GM19240 (cell line): ENCODE results near the gene SEC31B.

Experiments used
- DNase-seq: peaks from one replicate; pipeline ENCODE4 v3.0.0; 2011; ENCODE audit warnings: low spot score; ENCODE audit not compliant: insufficient read length

Gene SEC31B

DNA sequence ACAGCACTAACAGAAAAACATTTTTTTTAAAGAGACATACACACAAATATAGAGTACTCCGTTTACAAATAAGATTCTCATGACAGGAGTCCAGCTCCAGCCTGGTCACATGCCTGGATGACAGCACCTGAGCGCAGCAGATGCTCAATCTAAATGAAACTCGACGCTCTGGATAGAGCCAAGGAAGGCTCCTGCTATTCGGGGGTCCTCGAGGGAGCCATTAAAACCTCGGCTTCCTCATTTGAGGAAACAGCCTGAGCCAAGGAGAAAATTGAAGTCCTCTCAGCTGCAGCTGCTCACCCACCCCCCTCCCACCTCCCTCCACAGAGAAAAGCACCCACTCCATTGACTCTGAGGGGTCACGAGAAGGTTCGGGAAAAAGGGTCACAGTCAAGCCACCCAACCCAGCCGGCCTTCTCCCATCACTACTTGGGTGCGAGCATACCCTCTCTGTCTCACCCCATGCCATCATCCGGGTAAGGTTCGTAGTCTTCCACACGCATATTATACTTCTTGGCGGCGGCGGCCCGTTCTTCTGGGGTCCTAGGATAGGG lies 9.3 kb upstream of the SEC31B start:
- no peak for DNase-seq

DNA sequence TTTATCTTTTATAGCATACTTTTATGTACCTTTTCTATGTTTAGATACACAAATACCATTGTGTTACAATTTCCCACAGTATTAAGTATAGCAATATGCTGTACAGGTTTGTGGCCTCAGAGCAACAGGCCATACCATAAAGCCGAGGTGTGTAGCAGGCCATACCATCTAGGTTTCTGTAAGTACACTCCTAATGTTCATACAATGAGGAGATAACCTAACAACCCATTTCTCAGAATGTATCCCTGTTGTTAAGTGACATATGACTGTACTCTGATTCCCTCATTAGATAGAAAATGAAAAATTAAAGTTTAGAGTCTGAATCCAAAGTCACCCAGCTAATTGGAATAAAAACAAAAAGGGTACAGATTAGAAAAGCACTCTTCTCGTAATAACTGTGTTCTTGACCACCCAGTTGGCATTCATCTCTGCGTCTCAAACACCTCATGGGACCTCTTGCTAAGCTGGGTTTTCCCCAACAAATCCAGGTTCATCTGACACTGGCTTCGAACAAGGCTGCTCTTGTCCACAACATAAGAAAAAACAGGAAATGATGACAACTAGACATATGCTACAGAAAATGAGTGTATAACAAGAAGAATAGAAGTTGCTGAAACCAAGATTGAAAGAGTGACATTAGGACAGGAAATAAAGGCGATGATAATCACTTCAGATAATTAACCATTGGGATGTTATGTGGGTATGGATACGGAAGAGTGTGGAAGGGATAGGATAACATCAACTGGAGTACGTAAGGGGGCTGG lies 8.6 kb upstream of the SEC31B start:
- no peak for DNase-seq

DNA sequence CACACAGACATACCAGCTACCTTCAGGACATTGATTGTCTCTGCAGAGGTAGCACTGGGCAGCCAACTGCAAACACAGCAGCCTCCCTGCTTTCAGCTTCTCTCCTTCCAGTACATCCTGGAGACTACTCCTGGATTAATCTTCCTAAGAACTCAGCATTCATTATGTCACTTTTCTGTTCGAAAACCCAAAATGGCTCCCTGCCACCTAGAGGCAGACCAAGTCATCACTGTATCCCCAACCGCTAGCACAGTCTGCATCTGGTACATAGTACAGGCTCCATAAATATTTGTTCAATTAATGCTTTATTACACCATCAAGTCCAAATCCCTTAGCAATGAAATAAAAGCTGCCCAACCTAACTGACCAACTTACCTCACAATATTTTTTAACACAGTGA lies 5.0 kb upstream of the SEC31B start:
- DNase-seq: no peak

DNA sequence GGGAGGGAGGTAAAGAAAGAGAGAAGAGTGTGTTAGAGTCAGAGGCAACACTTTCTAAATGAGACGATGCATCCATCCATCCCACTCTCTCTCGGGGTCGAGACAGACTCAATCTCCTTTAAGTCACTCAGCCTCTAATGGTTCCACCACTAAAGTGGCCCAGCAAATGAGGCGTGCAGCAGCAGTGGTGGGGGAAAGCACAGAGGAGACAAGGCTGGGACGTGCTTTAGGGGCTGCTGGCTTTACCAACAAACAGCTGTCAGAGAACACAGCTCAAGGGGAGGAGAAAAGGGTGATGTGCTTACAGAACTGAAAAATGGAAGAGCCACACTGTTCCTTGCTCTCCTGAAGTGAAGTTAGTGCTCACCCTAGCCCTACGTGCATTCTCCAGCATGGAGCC lies 4.5 kb upstream of the SEC31B start:
- DNase-seq: no peak

DNA sequence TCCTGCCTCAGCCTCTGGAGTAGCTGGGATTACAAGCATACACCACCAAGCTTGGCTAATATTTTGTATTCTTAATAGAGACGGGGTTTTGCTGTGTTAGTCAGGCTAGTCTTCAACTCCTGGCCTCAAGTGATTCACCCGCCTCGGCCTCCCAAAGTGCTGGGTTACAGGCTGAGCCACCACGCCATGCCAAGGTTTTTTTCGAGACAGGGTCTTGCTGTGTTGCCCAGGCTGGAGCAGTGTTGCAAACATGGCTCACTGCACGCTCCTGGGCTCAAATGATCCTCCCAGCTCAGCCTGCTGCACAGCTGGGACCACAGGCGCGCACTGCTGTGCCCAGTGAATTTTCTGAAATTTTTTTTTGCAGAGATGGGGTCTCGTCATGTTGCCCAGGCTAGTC lies 3.3 kb upstream of the SEC31B start:
- DNase-seq: no peak

DNA sequence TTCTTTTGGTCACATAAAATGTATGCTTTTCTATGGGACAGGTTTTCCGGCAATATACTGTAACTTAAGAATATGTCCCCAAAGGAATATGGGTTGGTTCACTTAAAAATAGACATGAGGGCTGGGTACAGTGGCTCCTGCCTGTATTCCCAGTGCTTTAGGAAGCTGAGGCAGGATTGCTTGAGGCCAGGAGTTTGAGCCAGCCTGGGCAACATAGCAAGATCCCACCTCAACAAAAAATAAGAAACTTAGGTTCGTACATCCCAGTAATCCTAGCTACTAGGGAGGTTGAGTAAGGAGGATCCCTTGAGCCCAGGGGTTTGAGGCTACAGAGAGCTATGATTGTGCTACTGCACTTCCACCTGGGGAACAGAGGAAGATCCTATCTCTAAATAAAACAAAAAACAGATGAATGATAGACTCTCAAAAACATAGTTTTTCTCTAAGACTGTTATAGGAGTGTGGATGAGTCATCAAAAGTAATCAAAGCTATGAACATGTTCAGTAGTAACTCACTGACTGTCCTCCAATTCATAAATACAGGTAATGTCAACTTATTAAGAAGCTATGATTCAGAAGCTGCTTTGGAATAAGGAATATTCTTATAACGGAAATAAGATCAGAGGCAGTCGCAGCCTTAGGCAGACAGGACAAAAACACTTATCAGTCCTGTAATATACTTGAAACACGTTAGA lies 2.6 kb upstream of the SEC31B start:
- DNase-seq: no peak

DNA sequence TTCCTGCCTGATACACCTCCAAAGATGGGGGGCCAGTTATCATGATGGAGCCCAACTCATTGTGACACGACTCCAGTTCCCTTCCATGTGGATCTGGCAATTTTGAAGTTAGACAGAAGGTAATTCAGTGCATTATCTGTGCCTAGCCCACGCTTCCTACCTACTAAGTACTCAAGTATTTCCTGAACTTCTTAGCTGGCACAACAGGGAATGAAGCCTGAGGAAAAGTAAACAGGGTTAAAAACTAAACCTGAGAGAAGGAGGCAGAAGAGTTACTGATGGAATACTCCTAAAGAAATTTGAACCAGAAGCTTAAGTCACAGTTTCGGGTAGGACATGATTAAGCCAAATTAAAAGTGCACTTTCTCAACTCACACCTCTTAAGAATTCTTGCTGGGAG lies 1.1 kb upstream of the SEC31B start:
- DNase-seq: no peak

DNA sequence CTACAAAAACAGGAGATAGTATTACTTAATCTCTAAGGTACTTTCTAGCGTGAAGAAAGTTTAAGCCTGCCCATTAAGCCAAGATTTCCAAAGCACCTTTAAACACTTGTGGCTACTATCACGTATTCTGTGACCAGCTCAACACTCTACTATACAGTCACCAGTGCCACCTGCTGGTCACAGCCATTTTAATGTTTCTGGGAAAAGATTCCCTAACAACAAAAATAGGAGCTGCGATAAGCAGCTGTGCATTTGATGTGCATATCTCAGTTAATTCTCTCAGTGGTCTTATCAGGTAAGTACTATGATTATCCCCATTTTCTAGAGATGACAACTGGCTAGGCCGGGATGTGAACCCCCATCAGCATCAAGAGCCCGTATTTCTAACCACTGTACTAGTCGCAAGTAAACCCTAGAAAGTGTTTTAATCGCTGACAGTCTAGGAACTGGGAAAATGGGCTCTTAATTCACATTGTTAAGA lies 860 bp downstream of the SEC31B start:
- no peak for DNase-seq

DNA sequence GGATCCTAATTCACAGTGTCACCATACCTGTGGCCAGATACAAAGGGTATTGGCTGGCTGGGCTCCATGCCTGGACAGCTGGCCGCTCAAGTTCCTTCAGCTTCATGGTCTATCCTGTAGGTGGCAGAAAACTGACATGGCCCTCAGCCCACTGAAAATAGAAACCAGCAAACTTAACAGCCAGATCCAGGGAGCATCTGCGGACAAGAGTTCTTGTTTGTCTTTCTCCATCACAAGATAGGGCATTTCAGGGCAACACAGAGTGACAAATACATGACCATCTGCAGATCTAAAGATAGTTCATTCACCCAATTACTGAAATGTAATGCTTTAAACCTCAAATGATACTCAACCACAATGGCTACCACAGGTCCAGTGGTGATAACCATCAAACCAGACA lies 2.8 kb downstream of the SEC31B start:
- DNase-seq: no peak

DNA sequence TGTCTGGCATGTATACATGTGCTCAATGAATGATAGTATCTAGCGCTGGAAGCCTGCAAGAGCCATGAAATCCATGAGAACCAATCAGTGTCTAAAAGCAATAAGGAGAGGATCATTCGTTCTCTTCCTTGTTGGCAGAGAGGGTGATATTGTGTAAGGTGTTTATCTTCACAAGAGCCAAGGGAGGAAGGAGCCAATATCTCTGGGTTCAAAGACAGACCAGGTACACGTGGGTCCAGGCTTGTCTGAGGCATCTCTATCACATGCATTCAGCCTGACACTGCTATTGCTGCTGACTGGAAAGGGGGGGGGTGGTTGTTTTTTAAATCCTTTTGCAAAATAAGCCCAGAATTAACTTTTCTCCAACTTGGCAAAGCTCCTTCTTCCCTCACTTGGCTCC lies 4.0 kb downstream of the SEC31B start:
- DNase-seq: no peak

DNA sequence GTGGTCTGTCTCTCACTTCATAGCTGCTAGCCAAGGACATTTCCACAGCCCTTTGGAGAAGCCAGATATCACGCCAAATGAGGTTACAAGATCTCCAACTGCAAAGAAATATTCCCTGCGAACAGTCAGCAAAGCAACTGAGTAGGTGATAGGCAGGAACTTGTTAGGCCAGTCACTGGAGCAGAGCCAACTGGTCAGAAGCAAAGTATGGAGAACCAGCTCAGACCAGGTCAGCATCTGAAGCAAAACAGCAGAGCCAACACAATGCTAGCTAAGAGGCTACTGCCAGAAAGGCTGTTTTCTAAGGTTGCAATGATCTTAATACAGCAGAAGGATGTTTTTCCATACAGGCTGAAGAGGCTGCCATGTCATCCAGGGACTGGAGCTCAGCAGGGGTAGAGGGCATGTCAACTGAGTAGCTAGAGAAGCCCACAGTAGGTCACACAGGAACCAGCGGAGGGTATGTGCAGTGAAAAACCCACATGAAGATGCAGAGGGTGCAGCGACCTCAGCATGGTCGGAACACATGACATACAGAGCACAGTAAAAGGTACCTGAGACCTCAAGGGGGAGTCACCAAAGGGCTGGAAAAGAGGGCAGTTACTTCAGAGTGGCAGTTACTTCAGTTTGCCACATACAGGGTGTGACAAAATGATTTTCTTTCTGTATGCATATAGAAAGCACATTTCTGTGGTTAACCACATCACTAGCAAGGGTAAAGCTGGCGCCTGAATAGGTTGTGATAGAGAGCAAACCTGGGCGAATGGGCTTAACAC lies 8.9 kb downstream of the SEC31B start:
- DNase-seq: no peak

DNA sequence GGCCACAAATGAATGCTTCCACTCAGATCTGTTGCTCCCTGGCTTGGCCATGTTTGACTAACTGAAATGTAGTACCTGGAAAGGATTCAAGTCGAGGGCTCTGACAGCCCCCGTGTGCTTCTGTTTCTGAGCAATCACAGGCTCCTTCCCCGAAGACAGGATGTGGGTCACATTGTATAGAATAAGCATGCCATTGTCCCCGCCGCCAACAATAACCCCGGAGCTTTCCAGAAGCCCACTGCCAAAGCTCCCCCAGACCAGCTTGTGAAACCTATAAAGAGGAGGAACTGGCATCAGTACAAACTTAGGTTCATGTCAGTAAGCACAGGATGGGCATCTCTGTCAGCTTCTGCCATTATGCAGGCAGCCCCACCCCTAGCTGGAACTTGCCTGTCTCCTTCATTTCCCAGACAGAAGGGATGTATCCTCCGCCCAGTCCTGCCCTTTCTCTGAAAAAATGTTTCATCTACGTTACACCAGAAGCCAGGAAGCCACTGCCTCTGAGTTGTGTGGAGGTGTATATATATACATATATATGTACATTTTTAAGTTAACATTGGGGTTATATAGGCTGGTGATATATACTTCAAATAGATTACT lies 10.3 kb downstream of the SEC31B start:
- no peak for DNase-seq

DNA sequence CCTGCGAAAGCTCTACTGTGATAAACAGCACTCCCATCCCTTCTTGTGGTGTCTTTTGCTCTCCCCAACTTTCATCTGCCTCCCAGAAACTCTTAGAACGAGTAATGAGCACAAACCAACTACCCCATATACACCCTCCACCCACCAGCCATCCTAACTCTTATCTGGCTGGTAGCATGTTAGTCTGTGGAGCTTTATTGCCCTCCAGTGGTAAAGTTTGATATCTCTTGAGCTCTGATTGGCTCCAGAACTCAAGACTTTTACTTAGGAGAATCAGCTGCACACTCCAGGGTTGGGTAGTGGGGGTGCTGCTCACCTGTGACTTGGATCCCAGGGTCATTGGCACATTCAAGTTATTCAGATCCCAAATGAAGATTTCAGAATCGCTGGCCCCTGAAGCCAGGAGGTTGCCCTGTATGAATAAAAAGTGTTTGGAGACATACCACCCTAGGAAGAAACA lies 10.9 kb downstream of the SEC31B start:
- no peak for DNase-seq

DNA sequence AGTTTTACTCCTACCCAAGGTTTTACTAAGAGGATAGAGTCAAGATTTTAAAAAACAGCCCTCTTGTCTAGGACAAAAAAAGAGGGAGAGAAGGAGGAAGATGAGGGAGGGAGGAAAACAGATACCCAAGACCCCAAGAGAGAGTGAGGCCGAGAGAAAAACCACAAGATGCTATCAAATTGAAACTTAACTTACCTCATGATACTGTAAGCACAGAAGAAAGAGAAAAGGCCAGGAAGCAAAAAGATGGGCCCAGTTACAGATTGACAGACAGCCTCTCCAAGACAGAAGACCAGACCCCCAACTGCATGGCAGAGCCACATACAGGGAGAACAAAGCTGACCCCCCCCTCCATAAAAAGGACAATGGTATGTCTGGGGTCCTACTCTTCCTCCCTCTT lies 11.4 kb downstream of the SEC31B start:
- no peak for DNase-seq

DNA sequence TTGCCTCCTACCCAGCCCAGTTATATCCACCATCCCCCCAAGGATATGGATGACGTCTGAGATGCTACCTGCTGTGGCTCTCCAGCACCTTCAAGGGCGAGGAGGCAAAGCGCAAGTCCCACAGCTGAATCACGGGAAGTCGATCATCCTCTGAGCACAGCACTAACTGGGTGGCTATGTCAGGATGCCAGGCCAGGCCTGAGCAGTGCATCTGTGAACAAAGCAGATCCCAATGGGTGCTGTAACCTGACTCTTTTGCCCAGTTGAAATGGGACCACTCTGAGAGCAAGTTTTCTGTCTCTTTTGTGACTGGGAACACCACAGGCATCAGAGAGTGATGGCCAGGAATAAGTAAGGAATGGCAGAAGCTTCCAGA lies 12.3 kb downstream of the SEC31B start:
- DNase-seq: no peak

DNA sequence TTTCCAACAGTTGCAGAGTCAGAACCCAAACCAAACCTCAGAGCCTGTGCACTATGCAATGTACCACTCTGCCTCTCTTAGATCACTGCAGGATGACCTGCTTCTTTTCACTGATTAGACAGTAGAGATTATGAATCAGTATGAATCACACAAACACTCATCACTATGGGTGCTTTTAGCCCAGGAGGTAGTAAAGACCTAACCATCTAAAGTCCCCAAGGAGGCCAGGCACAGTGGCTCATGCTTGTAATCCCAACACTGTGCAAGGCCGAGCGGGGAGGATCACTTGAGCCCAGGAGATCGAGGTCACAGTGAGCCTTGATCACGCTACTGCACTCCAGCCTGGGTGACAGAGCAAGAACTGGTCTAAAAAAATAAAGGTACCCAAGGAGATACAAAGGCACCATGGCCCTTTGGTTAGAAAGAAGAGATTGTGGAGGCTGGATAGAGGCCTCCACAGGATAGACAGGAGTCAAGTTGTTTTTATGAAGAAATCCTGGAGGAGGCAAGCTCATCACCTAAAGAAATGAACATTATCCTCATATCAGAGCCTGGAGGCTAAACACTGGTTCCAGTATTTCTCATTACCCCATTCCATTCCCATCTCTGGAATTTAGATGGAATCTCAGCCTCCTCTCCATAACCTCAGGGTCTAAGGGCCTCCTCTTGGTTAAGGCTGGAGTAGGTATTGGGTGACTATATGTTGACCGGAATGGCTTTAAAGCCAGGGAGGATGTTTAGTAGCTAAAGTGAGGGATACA lies 12.9 kb downstream of the SEC31B start:
- DNase-seq: no peak

DNA sequence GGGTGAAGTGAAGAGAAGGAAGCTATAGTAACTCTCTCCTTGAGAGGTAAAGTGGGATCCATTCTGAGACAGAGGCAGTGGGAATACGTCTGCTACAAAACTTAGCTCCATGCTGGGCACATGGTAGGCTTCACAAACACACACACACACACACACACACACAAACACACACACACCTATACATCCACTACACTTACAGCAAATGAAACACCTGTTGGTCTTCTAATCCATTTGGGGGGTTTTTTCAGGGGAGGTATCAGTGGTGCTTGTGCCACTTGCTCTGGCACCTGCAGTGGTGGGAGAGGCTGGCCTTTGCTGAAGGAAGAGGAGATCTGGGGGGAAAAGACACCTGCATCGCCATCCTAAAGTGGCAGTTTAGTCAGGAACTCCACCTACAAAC lies 14.5 kb downstream of the SEC31B start:
- DNase-seq: no peak

DNA sequence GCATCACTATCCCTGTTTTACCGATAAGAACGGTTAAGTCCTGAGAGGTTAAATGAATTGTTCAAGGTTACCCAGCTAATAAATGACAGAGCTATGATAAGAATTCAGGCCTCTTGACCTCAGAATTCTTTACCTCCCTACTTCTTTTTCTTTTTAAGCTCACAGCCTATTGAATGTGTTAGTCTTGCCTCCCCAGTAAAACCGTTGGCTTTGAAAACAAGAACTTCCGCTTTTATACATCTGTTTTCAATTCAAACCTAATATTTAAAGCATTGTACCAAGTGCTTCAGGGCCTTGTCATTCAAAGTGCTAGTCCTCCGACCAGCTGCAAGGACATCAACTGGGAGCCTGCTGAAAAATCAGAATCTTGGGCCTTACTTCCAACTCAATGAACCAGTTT lies 15.6 kb downstream of the SEC31B start:
- no peak for DNase-seq

DNA sequence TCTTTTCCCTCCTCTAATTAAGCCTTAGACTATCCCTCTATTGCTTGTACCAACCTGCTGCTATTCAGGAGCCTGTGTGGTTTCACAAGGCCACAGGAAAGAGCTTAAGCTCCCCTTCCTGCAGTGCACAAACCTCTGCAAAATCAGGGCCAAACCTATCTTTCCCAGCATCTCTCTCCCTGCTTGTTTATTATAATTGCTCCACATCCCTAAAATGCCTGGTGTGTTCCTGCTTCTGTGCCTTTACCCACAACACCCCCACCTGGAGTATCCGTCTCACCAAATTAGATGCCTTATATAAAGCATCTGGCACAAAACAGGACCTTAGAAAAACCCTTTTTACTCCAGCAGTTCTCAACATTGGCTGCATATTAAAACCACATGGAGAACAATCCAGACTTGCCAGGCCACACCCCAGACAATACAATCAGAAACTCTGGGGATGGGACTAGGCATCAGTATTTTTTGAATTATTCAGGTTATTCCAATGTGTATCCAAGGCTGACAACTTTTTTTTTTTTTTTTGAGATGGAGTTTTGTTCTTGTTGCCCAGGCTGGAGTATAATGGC lies 16.7 kb downstream of the SEC31B start:
- DNase-seq: no peak

DNA sequence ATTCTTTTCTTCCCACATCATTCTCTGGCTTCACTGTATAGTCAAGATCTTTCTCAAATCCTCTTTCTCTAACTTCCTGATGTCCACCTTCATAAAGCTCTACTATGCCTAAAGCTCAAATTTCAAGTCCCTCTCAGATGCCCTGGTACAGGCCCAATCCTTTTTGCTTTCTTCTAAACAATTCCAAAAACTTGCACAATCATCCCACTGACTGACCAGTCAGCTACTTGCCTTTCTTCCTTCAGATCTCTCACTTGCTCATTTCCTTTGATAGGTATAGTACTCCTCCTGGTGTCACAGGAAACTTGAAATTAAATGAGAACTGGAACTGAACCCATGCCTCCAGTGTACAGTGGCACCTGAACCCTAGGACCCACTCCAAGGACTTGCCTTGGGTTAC lies 18.2 kb downstream of the SEC31B start:
- DNase-seq: no peak
